ENCODE measurements around the gene CD79A.

CD79A gene

GRCh38 chr19:41907994-41908615 lies 31.0 kb downstream of the CD79A start:
- DNase-seq (ENCODE audit: extremely low read depth, low read depth) = no peak
- TF ChIP-seq, protein P1, sequence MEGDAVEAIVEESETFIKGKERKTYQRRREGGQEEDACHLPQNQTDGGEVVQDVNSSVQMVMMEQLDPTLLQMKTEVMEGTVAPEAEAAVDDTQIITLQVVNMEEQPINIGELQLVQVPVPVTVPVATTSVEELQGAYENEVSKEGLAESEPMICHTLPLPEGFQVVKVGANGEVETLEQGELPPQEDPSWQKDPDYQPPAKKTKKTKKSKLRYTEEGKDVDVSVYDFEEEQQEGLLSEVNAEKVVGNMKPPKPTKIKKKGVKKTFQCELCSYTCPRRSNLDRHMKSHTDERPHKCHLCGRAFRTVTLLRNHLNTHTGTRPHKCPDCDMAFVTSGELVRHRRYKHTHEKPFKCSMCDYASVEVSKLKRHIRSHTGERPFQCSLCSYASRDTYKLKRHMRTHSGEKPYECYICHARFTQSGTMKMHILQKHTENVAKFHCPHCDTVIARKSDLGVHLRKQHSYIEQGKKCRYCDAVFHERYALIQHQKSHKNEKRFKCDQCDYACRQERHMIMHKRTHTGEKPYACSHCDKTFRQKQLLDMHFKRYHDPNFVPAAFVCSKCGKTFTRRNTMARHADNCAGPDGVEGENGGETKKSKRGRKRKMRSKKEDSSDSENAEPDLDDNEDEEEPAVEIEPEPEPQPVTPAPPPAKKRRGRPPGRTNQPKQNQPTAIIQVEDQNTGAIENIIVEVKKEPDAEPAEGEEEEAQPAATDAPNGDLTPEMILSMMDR (IDR thresholded peaks at IDR 0.05; ENCODE audit: low read depth, low read length, missing control alignments) = no peak
- H3K4me3 ChIP-seq (replicated peaks; ENCODE audit: low read depth, low read length) = no peak overlapping the region

DNA sequence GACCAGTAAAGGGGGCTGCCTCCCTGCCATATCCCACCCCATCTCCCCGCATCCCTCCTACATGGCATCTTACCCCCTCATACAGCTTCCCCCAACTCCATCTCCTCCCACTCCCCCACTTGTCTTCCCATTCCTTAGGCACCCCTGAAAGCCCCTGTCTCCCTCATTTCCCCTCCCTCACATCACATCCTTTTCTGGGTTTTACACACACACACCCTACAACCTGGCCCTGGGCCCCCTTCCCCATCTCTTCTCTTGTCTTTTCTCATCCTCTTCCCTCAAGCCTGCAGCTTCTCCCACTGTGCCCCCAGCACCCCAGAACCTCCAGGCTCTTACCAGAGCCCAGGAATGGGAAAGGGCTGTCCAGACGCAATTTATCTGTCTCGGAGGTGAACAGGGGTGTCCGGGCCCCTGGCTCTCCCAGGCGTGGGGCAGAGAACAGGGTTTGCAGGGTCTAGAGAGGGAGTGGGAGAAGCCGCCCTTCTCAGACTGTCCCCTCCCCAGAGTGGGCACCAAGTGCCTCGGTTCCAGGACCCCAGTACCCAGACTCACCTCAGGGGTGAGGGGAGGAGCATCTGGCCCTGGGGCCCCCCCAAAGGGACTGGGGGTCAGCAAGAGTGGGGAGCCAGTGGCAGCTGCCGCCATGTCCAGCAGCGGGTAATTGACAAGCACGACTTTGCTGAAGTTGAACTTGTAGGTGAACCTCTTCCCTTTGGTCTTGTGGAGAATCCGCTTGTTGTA lies 31.8 kb downstream of the CD79A start:
- no peak for DNase-seq (ENCODE audit: extremely low read depth, low read depth)
- TF ChIP-seq, protein P1 (IDR thresholded peaks at IDR 0.05; ENCODE audit: low read depth, low read length, missing control alignments) = no peak
- H3K4me3 ChIP-seq (replicated peaks; ENCODE audit: low read depth, low read length) = no peak overlapping the region

DNA sequence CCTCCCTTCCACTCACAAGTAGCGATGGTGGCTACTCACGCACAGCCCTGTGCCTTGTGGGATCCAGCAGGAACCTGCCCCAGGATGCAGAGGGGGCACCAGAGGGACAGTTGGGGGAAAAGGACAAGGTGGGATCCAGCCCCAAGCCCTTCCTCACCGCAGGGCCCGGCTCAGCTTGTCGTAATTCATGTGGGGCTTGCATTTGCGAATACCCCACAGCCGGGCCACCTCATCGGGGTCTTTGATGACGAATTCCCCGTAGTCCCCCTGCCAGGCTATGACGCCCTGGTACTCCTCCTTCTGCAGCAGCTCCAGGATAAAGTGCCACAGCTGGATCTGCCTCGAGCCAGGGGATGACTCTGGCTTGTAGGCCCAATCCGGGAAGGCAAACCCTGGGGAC lies 32.6 kb downstream of the CD79A start:
- TF ChIP-seq, protein P1 (IDR thresholded peaks at IDR 0.05; ENCODE audit: low read depth, low read length, missing control alignments) = no peak
- H3K4me3 ChIP-seq (replicated peaks; ENCODE audit: low read depth, low read length) = no peak overlapping the region
- no peak for DNase-seq (ENCODE audit: extremely low read depth, low read depth)

DNA sequence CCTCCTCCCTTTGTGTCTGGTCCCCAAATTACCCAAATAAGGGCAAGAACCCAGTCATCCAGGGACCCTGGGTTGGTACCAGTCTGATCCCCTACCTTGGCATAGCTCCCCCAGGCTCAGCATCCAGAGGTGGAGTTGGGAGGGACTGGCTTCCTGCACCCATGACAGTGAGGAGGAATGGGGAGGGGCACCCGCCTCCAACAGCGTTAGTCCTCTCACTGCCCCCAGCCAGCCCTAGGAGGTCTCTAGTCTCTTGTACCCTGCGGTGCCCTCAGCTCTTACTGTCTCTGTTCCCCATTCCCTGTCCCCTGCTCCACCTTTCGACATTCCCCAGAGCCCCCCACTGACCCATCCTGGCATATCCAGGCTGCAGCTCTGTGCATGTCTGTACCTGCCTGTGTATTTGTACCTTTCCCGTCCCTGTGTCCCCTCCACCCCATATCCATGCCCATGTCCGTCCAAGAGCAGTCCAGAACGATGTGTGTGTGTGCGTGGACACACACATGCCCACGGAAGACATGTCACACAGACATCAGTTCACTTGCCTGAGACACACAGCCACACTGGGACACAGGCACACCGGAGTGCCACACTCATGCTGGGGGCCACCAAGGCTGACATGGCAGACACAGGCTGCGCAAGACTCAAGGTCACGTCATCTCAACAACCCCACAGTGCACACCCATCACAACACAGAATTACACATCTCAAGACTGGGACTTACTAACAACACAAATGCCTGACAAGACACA lies 33.3 kb downstream of the CD79A start:
- no peak overlapping the region for H3K4me3 ChIP-seq (replicated peaks; ENCODE audit: low read depth, low read length)
- TF ChIP-seq, protein P1 (IDR thresholded peaks at IDR 0.05; ENCODE audit: low read depth, low read length, missing control alignments) = no peak
- no peak for DNase-seq (ENCODE audit: extremely low read depth, low read depth)

DNA sequence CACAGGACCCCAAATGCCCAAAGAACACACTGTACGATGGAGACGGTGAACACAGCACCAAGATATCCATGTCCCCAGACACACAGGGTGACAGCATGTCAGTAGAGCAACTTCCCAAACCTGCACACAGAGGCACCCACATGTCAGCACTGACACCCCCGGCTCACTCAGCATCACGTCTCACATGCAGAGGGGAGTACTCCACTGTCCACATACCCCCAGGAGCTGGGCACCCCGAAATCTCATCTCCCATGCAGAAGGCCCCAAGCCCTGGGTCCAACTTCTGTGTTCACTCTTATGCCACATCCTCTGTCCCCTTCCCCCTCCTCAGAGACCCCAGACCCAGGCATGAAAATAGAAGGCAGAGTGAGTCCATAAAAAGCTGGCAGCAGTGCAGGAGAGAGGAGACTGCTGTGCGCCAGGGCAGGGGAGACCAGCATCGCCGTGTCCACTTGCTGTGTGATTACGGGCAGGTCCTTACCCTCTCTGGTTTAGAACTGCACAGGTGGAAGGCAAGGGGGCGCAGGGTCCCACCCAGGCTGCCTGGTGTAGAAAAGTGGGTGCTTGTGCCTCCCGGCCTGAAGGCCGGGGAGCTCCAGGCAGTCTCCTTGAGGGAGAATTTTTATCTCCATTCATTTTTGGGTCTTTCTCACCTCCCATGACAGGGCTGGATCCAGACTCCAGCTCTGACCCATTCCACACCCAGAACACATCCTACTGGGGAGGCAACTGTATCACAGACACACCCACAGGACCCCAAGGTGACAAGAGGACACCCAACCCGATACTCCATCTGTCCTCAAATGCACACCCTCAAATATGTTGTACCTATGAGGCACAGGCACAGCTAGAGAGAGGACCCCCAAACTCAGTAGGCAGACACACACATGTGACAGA lies 34.2 kb downstream of the CD79A start:
- TF ChIP-seq, protein P1 (IDR thresholded peaks at IDR 0.05; ENCODE audit: low read depth, low read length, missing control alignments) = no peak
- H3K4me3 ChIP-seq (replicated peaks; ENCODE audit: low read depth, low read length) = no peak overlapping the region
- no peak for DNase-seq (ENCODE audit: extremely low read depth, low read depth)

Data from HFF-Myc (cell line).